Testis (tissue), 3 donors: ENCODE measurements around the gene PDLIM5. TPM values are rescaled to one million over a fixed set of nuclear protein-coding genes. Genes with fewer than 3 reads are reported as not detected.
A peak's percentile ranks its signal among the peaks of the same experiment; 100 is the strongest.
"Not testable (repeated sequence)": the region's sequence is repeated elsewhere in the genome, so short reads cannot be mapped to it uniquely, and the experiment has no call there.

Source experiments
- DNase-seq: peaks from one replicate; pipeline ENCODE4 v3.0.0-alpha.2; 2019
- H3K27ac ChIP-seq, 2 donors: fragments of 200-600 bp; sonication (generic); one replicate each; pipeline ENCODE4 v1.5.1; 2019
- H3K27me3 ChIP-seq: fragments of 200-600 bp; sonication (generic); one replicate; pipeline ENCODE4 v1.5.1; 2019
- H3K36me3 ChIP-seq: fragments of 200-600 bp; sonication (generic); one replicate; pipeline ENCODE4 v1.5.1; 2017; ENCODE audit warnings: low read depth; ENCODE audit errors: missing control alignments
- H3K4me1 ChIP-seq: fragments of 200-600 bp; sonication (generic); one replicate; pipeline ENCODE4 v1.5.1; 2019
- H3K4me3 ChIP-seq, 2 donors: fragments of 200-600 bp; sonication (generic); one replicate each; pipeline ENCODE4 v1.5.1; 2017 to 2019
- H3K9me3 ChIP-seq: fragments of 200-600 bp; sonication (generic); one replicate; pipeline ENCODE4 v1.5.1; 2017
- CTCF ChIP-seq, 3 experiments: fragments of 450-650 bp in 2 of 3; fragments of 200-600 bp in 1 of 3; sonication (generic) in 1 of 3; IDR thresholded peaks; one replicate each; pipeline ENCODE4 v1.5.1; 2016 to 2019; ENCODE audit warnings: antibody characterized with exemption in 3 of 3, mild to moderate bottlenecking in 2 of 3, moderate library complexity in 1 of 3
- POLR2A ChIP-seq: fragments of 450-650 bp; IDR thresholded peaks from one replicate; pipeline ENCODE4 v1.6.1; 2017; ENCODE audit warnings: antibody characterized with exemption, mild to moderate bottlenecking, moderate library complexity
- WGBS, 2 donors: methylation state at CpG; one replicate each; pipeline ENCODE4 v1.1.5; 2018; 5-methylcytosine and 5-hydroxymethylcytosine counted together
- intact Hi-C: fragments of 100-400 bp; cut with DNase I; formaldehyde crosslinking; loops from one replicate; pipeline ENCODE4 v1.15.1; 2023; ENCODE audit warnings: low total_unique reads
- polyA plus RNA-seq: library from polyadenylated mRNA; stranded (reverse); fragments of 350-450 nt; fragmentation: Illumina TruSeq; extraction: RNeasy Lipid Tissue Mini Kit (QIAGEN cat#74804); gene quantifications from one replicate; pipeline ENCODE4 v1.2.3, GENCODE V29; 2014; ENCODE audit warnings: low read depth, low replicate concordance; ENCODE audit not compliant: insufficient read depth
- total RNA-seq, 2 donors: library from RNA; depleted of rRNA; stranded (reverse); fragments of >200 nt; gene quantifications; one replicate each; pipeline ENCODE4 v1.2.3, GENCODE V29; 2016

PDLIM5 gene
- total and polyA plus RNA-seq, 3 donors from 2014 or later, result 45.5 to 86.8 (median 86.1) TPM

- TF ChIP-seq POLR2A (no peak), CTCF (IDR thresholded peaks at IDR 0.05) (no peak)
- H3K9me3 ChIP-seq, result no peaks in the 10 kb centered on the region
- H3K27ac ChIP-seq, result no peak overlapping the region
- intact Hi-C loops, result no loop called here
- H3K36me3 ChIP-seq, result no peaks in the 10 kb centered on the region
- no peaks in the 10 kb centered on the region for H3K4me1 ChIP-seq
- DNase-seq, result no peak
- H3K27me3 ChIP-seq, result no peaks in the 10 kb centered on the region
- WGBS, 2 donors, result 96% methylated on average over 2 of the region's 2 CpGs
- no peak overlapping the region for H3K4me3 ChIP-seq
These were observed 23.3 kb downstream of the PDLIM5 start for GRCh38 chr4:94475050-94475449.

- Histone ChIP-seq H3K9me3 (no peaks in the 10 kb centered on the region), H3K27me3 (no peaks in the 10 kb centered on the region), H3K4me1 (no peaks in the 10 kb centered on the region), H3K27ac (no peak overlapping the region), H3K36me3 (no peaks in the 10 kb centered on the region), H3K4me3 (no peak overlapping the region)
- whole genome bisulfite sequencing, 2 donors, result 79% methylated on average over 2 of the region's 2 CpGs
- TF ChIP-seq CTCF (IDR thresholded peaks at IDR 0.05), result no peak
- TF ChIP-seq POLR2A, result no peak
- intact Hi-C loops, result no loop called here
- DNase-seq, result no peak
These were observed 24.1 kb downstream of the PDLIM5 start for GRCh38 chr4:94475794-94476193.

GRCh38 chr4:94477227-94477626 lies 25.5 kb downstream of the PDLIM5 start:
- peak overlapping the region in 1 of 2 donors; percentile 20 for H3K27ac ChIP-seq

GRCh38 chr4:94478805-94479204 lies 27.1 kb downstream of the PDLIM5 start:
- H3K27me3 ChIP-seq, H3K4me1 ChIP-seq, H3K27ac ChIP-seq, intact Hi-C loops, H3K36me3 ChIP-seq, H3K4me3 ChIP-seq, DNase-seq, H3K9me3 ChIP-seq: not testable (repeated sequence)
- 80 to 88% methylated on average over 3 of the region's 3 CpGs for WGBS, 2 donors

More at GRCh38 chr4:94477227-94477626, 25.5 kb downstream of the PDLIM5 start:
- Histone ChIP-seq H3K4me1 (no peaks in the 10 kb centered on the region), H3K4me3 (no peak overlapping the region), H3K9me3 (no peaks in the 10 kb centered on the region), H3K27me3 (no peaks in the 10 kb centered on the region), H3K36me3 (no peaks in the 10 kb centered on the region)
- intact Hi-C loops, result no loop called here
- TF ChIP-seq CTCF (IDR thresholded peaks at IDR 0.05) (no peak), POLR2A (no peak)
- 27 to 33% methylated on average over 2 of the region's 2 CpGs for WGBS, 2 donors
- no peak for DNase-seq

- Histone ChIP-seq H3K27me3 (no peaks in the 10 kb centered on the region), H3K27ac (no peak overlapping the region), H3K4me1 (no peaks in the 10 kb centered on the region), H3K9me3 (no peaks in the 10 kb centered on the region), H3K36me3 (no peaks in the 10 kb centered on the region), H3K4me3 (no peak overlapping the region)
- DNase-seq, result no peak
- intact Hi-C loops, result no loop called here
- TF ChIP-seq CTCF (IDR thresholded peaks at IDR 0.05) (no peak), POLR2A (no peak)
- WGBS, 2 donors, result 71 to 75% methylated on average over 5 of the region's 5 CpGs
These were observed 27.8 kb downstream of the PDLIM5 start for GRCh38 chr4:94479358-94480141.
